GM12878 (cell line): Measurements from ENCODE around the gene DNMBP. TPM values are rescaled to one million over a fixed set of nuclear protein-coding genes. Genes with fewer than 3 reads are reported as not detected.

ENCODE experiments used
- ETV6 ChIP-seq, 2 experiments: fragments of 450-650 bp in 1 of 2; IDR thresholded peaks in 1 of 2; conservative IDR thresholded peaks in 1 of 2; 2 replicates each; pipeline ENCODE4 v1.6.1; 2014; ENCODE audit warnings: antibody characterized with exemption in 1 of 2, borderline replicate concordance in 1 of 2, low read depth in 1 of 2, mild to moderate bottlenecking in 1 of 2, moderate library complexity in 1 of 2
- JUNB ChIP-seq: IDR thresholded peaks from 2 replicates; pipeline ENCODE4 v1.6.1; 2016; ENCODE audit warnings: antibody characterized with exemption, mild to moderate bottlenecking
- SIN3A ChIP-seq: IDR thresholded peaks from 2 replicates; pipeline ENCODE4 v1.6.1; 2012; ENCODE audit warnings: low read depth, low read length, improper control_type of control experiment
- polyA plus RNA-seq, 11 experiments: library from polyadenylated mRNA; depleted of rRNA in 4 of 11; unstranded in 6 of 11; stranded (reverse) in 5 of 11; fragments of >200 nt; fragmentation: Nextera tagmentation in 4 of 11; fragmentation: Illumina TruSeq in 1 of 11; extraction: Ambion mirVana in 4 of 11; extraction: Trizol in 1 of 11; gene quantifications; 1 replicate in 1 of 11; 2 replicates in 10 of 11; pipeline versions ENCODE4 v1.2.1 to v1.2.3, GENCODE V29; 2011 to 2016; ENCODE audit warnings: inconsistent platforms in 2 of 11, missing spikeins in 2 of 11, low read depth in 1 of 11
- total RNA-seq, 4 experiments: library from RNA; depleted of rRNA in 3 of 4; stranded (reverse); fragments of >200 nt in 3 of 4; fragmentation: Illumina TruSeq in 1 of 4; extraction: Trizol in 1 of 4; gene quantifications; 2 replicates each; pipeline versions ENCODE4 v1.2.1 to v1.2.3, GENCODE V29; 2013 to 2021
- TF ChIP-seq, protein P1 (sequence below), 3 experiments: IDR thresholded peaks in 2 of 3; conservative IDR thresholded peaks in 1 of 3; 2 replicates each; pipeline ENCODE4 v1.5.1; 2011; ENCODE audit warnings: low read depth in 3 of 3, low read length in 3 of 3, mild to moderate bottlenecking in 3 of 3, control low read depth in 2 of 3, moderate library complexity in 2 of 3, inconsistent platforms in 1 of 3, mixed read lengths in 1 of 3; ENCODE audit not compliant: control insufficient read depth in 2 of 3, insufficient read depth in 1 of 3; ENCODE audit errors: extremely low read depth in 1 of 3
- TF ChIP-seq, protein P2 (sequence below): IDR thresholded peaks from 2 replicates; pipeline ENCODE4 v1.6.1; 2011; ENCODE audit warnings: low read depth, mild to moderate bottlenecking, low read length, moderate library complexity, borderline replicate concordance; ENCODE audit errors: extremely low read depth
- TF ChIP-seq, protein P3 (sequence below): fragments of 450-650 bp; IDR thresholded peaks from 2 replicates; pipeline ENCODE4 v1.6.1; 2017; ENCODE audit warnings: mild to moderate bottlenecking

The DNMBP gene
- total and polyA plus RNA-seq, 10 of the 15 experiments (the other 5 are each of a cell fraction or from before 2014, with no cell fraction given), result 7.1 to 45.0 (median 22.0) TPM

DNA sequence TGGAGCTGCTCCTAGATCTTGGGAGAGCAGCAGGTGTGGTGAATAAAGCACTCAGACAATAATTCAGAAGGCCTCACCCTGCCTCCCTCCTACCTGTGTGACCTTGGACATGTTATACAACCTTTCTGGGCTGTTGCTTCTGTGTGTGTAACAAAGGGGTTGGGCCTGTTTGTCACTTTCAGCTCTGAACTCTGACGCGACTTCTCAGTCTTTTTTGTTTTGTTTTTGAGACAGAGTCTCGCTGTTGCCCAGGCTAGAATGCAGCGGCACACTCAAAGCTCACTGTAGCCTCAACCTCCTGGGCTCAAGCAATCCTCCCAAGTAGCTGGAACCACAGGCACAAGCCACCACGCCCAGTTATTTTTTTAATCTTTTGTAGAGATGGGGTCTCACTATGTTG lies 89.3 kb downstream of the DNMBP start (continued):
- TF ChIP-seq, protein P1, sequence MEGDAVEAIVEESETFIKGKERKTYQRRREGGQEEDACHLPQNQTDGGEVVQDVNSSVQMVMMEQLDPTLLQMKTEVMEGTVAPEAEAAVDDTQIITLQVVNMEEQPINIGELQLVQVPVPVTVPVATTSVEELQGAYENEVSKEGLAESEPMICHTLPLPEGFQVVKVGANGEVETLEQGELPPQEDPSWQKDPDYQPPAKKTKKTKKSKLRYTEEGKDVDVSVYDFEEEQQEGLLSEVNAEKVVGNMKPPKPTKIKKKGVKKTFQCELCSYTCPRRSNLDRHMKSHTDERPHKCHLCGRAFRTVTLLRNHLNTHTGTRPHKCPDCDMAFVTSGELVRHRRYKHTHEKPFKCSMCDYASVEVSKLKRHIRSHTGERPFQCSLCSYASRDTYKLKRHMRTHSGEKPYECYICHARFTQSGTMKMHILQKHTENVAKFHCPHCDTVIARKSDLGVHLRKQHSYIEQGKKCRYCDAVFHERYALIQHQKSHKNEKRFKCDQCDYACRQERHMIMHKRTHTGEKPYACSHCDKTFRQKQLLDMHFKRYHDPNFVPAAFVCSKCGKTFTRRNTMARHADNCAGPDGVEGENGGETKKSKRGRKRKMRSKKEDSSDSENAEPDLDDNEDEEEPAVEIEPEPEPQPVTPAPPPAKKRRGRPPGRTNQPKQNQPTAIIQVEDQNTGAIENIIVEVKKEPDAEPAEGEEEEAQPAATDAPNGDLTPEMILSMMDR (IDR thresholded peaks at IDR 0.05 in 2 of 3, conservative IDR thresholded peaks at IDR 0.05 in 1 of 3; ENCODE audit: control insufficient read depth in 2 of 3, extremely low read depth in 1 of 3, insufficient read depth in 1 of 3, low read depth in 3 of 3, low read length in 3 of 3), result no peak
- no peak for TF ChIP-seq ETV6 (conservative IDR thresholded peaks at IDR 0.05 in 1 of 2, IDR thresholded peaks at IDR 0.05 in 1 of 2; ENCODE audit: borderline replicate concordance in 1 of 2, low read depth in 1 of 2)
- no peak for TF ChIP-seq JUNB
- TF ChIP-seq, protein P2, sequence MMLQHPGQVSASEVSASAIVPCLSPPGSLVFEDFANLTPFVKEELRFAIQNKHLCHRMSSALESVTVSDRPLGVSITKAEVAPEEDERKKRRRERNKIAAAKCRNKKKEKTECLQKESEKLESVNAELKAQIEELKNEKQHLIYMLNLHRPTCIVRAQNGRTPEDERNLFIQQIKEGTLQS, result no peak
- TF ChIP-seq SIN3A, result no peak
- TF ChIP-seq, protein P3, sequence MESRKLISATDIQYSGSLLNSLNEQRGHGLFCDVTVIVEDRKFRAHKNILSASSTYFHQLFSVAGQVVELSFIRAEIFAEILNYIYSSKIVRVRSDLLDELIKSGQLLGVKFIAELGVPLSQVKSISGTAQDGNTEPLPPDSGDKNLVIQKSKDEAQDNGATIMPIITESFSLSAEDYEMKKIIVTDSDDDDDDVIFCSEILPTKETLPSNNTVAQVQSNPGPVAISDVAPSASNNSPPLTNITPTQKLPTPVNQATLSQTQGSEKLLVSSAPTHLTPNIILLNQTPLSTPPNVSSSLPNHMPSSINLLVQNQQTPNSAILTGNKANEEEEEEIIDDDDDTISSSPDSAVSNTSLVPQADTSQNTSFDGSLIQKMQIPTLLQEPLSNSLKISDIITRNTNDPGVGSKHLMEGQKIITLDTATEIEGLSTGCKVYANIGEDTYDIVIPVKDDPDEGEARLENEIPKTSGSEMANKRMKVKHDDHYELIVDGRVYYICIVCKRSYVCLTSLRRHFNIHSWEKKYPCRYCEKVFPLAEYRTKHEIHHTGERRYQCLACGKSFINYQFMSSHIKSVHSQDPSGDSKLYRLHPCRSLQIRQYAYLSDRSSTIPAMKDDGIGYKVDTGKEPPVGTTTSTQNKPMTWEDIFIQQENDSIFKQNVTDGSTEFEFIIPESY, result no peak
